Gastroesophageal sphincter (tissue), 3 donors: ENCODE results near the gene AFF3.

Source experiments
- POLR2A ChIP-seq, 2 donors: fragments of 450-650 bp; IDR thresholded peaks; one replicate each; pipeline ENCODE4 v1.6.1; 2017; ENCODE audit warnings: antibody characterized with exemption in 2 of 2, mild to moderate bottlenecking in 2 of 2, moderate library complexity in 1 of 2
- POLR2AphosphoS5 ChIP-seq: sonication (generic); formaldehyde crosslinking; IDR thresholded peaks from one replicate; pipeline ENCODE4 v1.6.1; 2017; ENCODE audit warnings: antibody characterized with exemption
- TF ChIP-seq, protein P1 (sequence below), 4 experiments: fragments of 200-600 bp in 2 of 4; fragments of 450-650 bp in 2 of 4; sonication (generic) in 1 of 4; IDR thresholded peaks; one replicate each; pipeline ENCODE4 v1.5.1; 2017 to 2019; ENCODE audit warnings: antibody characterized with exemption in 4 of 4, mild to moderate bottlenecking in 2 of 4, moderate library complexity in 2 of 4

DNA sequence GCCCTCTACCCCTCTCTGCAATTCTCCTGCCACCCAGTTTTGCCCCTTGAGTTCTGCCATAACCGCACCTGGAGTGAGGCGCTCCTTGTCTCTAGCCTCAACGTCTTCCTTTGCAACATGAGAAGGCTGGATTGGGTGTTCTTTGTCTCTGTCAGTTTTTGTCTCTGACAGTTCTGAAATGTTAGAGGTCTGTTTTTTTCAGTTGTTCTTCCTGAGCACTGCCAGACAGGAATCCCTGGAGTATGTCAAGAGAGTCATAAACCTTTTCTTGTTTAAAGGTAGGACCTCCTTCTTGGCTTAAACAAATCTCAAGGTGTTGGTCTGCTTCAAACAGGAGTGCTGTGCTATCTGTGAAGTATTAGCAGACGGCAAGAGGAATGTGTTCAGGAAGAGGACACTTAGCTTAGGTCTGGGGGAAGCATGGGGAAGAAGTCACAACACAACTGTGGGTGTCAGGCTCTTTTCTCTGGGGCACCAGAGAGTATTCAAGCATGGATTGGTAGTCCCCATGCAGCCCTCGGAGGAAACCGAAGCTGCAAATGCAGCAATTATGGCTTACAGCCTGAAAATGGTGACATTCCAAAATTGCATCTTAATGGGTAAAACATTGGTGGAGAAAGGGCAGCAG, 32.3 kb downstream of the AFF3 start:
- TF ChIP-seq POLR2A (IDR thresholded peaks at IDR 0.05) (no peak), POLR2AphosphoS5 (no peak)
- TF ChIP-seq, protein P1, sequence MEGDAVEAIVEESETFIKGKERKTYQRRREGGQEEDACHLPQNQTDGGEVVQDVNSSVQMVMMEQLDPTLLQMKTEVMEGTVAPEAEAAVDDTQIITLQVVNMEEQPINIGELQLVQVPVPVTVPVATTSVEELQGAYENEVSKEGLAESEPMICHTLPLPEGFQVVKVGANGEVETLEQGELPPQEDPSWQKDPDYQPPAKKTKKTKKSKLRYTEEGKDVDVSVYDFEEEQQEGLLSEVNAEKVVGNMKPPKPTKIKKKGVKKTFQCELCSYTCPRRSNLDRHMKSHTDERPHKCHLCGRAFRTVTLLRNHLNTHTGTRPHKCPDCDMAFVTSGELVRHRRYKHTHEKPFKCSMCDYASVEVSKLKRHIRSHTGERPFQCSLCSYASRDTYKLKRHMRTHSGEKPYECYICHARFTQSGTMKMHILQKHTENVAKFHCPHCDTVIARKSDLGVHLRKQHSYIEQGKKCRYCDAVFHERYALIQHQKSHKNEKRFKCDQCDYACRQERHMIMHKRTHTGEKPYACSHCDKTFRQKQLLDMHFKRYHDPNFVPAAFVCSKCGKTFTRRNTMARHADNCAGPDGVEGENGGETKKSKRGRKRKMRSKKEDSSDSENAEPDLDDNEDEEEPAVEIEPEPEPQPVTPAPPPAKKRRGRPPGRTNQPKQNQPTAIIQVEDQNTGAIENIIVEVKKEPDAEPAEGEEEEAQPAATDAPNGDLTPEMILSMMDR (IDR thresholded peaks at IDR 0.05), result no peak
